HepG2 (cell line): ENCODE results near the gene DNM3. TPM values are rescaled to one million over a fixed set of nuclear protein-coding genes. Genes with fewer than 3 reads are reported as not detected.

Experiments
- ATAC-seq: fragments of 200-7000 bp; cut with Tn5 transposase; 3 replicates; pipeline ENCODE4 v1.9.1; 2020; ENCODE audit warnings: mild to moderate bottlenecking, moderate library complexity
- BruUV-seq: library from RNA; stranded (reverse); fragments of 400-500 nt; replicated peaks from 2 replicates; lab custom pipeline; 2021; lab: Mats Ljungman, UMichigan
- CTCF ChIA-PET: fragments of 300-600 bp; formaldehyde crosslinking; extraction: SDS; loops from one replicate; lab custom pipeline; 2021; ENCODE audit warnings: low total read pairs, inconsistent platforms, low intra/inter-chr PET ratio; lab: Yijun Ruan, JAX
- POLR2A ChIA-PET: fragments of 350-600 bp; sonication (Branson Sonifier 250); formaldehyde crosslinking; loops from one replicate; lab custom pipeline; 2020; ENCODE audit warnings: antibody characterized with exemption, inconsistent platforms; lab: Yijun Ruan, JAX
- DNase-seq: peaks from one replicate; pipeline ENCODE4 v3.0.0-alpha.2; 2015; ENCODE audit warnings: low spot score
- FAIRE-seq: peaks from 3 replicates; lab custom pipeline; 2011; peaks lifted over from hg19 to GRCh38; lab: Jason Lieb, UNC
- H2AFZ ChIP-seq: one replicate; pipeline ENCODE4 v1.6.1; 2011; ENCODE audit warnings: low read length, inconsistent platforms
- H3K27ac ChIP-seq: fragments of 300-600 bp; 3 replicates; pipeline ENCODE4 v1.8.0; 2011; ENCODE audit warnings: mixed run types, mild to moderate bottlenecking, mixed read lengths, low read length, inconsistent platforms; ENCODE audit not compliant: insufficient read depth; ENCODE audit errors: extremely low read length
- H3K27me3 ChIP-seq, 2 experiments: fragments of 200-600 bp in 1 of 2; 2 replicates in 1 of 2; 3 replicates in 1 of 2; pipeline versions ENCODE4 v1.6.0 to v1.8.0; 2011; ENCODE audit warnings: low read length in 2 of 2, mild to moderate bottlenecking in 2 of 2, moderate library complexity in 2 of 2, inconsistent platforms in 1 of 2; ENCODE audit not compliant: insufficient read depth in 2 of 2, control insufficient read depth in 1 of 2
- H3K36me3 ChIP-seq, 2 experiments: fragments of 200-600 bp in 1 of 2; replicated peaks in 1 of 2; 2 replicates in 1 of 2; 3 replicates in 1 of 2; pipeline versions ENCODE4 v1.5.1 to v1.8.0; 2011; ENCODE audit warnings: low read length in 2 of 2, inconsistent platforms in 1 of 2; ENCODE audit not compliant: insufficient read depth in 2 of 2, control insufficient read depth in 1 of 2
- H3K4me1 ChIP-seq: 2 replicates; pipeline ENCODE4 v1.5.1; 2012; ENCODE audit warnings: low read length, inconsistent platforms; ENCODE audit not compliant: insufficient read depth
- H3K4me2 ChIP-seq: 2 replicates; pipeline ENCODE4 v1.6.0; 2011; ENCODE audit warnings: low read depth, low read length, inconsistent platforms
- H3K4me3 ChIP-seq, 3 experiments: fragments of 200-600 bp in 1 of 3; sonication (generic), shearing (Covaris generic) in 1 of 3; replicated peaks in 1 of 3; 2 replicates each; pipeline ENCODE4 v1.5.1; 2011 to 2016; ENCODE audit warnings: low read length in 3 of 3, inconsistent platforms in 2 of 3, low read depth in 2 of 3, mild to moderate bottlenecking in 2 of 3, control low read depth in 1 of 3, mixed read lengths in 1 of 3; ENCODE audit not compliant: insufficient read depth in 1 of 3
- H3K79me2 ChIP-seq: one replicate; pipeline ENCODE4 v1.6.1; 2011; ENCODE audit warnings: low read length, inconsistent platforms; ENCODE audit not compliant: insufficient read depth
- H3K9ac ChIP-seq: 2 replicates; pipeline ENCODE4 v1.6.0; 2011; ENCODE audit warnings: mild to moderate bottlenecking, low read depth, low read length, inconsistent platforms; ENCODE audit not compliant: insufficient read depth
- H3K9me3 ChIP-seq: 2 replicates; pipeline ENCODE4 v1.5.1; 2012; ENCODE audit warnings: mild to moderate bottlenecking, low read length
- H4K20me1 ChIP-seq: 2 replicates; pipeline ENCODE4 v1.6.0; 2011; ENCODE audit warnings: inconsistent platforms, mild to moderate bottlenecking, low read length, moderate library complexity; ENCODE audit not compliant: insufficient read depth
- CTCF ChIP-seq: sonication (generic); formaldehyde crosslinking; IDR thresholded peaks from 2 replicates; pipeline ENCODE4 v1.5.0; 2020; ENCODE audit warnings: mild to moderate bottlenecking, missing genetic modification reagents, moderate library complexity
- MXI1 ChIP-seq: IDR thresholded peaks from 3 replicates; pipeline ENCODE4 v1.6.1; 2012; ENCODE audit warnings: low read depth, low read length, inconsistent platforms, borderline replicate concordance
- REL ChIP-seq: sonication (generic); formaldehyde crosslinking; conservative IDR thresholded peaks from 2 replicates; pipeline ENCODE4 v1.8.0; 2022; ENCODE audit warnings: mild to moderate bottlenecking, missing genetic modification reagents, moderate library complexity
- SP5 ChIP-seq: IDR thresholded peaks from 2 replicates; pipeline ENCODE4 v1.6.1; 2016; ENCODE audit warnings: low read depth, borderline replicate concordance
- TEAD2 ChIP-seq: sonication (generic); formaldehyde crosslinking; IDR thresholded peaks from 2 replicates; pipeline ENCODE4 v1.9.0; 2021; ENCODE audit warnings: missing genetic modification reagents
- TMF1 ChIP-seq: sonication (generic); formaldehyde crosslinking; IDR thresholded peaks from 2 replicates; pipeline ENCODE4 v1.8.1; 2022; ENCODE audit warnings: low read depth, missing genetic modification reagents
- ZNF350 ChIP-seq: sonication (generic); formaldehyde crosslinking; IDR thresholded peaks from 2 replicates; pipeline ENCODE4 v1.4.0; 2020; ENCODE audit warnings: mild to moderate bottlenecking, low read depth, missing genetic modification reagents, borderline replicate concordance
- ZNF468 ChIP-seq: sonication (generic); formaldehyde crosslinking; IDR thresholded peaks from 2 replicates; pipeline ENCODE4 v1.8.0; 2022; ENCODE audit warnings: mild to moderate bottlenecking, moderate library complexity, missing genetic modification reagents
- ZNF550 ChIP-seq: sonication (generic); formaldehyde crosslinking; IDR thresholded peaks from 2 replicates; pipeline ENCODE4 v1.4.0; 2020; ENCODE audit warnings: mild to moderate bottlenecking, missing genetic modification reagents, borderline replicate concordance
- ZNF703 ChIP-seq: sonication (generic); formaldehyde crosslinking; IDR thresholded peaks from 2 replicates; pipeline ENCODE4 v1.5.1; 2020; ENCODE audit warnings: missing genetic modification reagents, mild to moderate bottlenecking, moderate library complexity, borderline replicate concordance
- ZNF777 ChIP-seq: sonication (generic); formaldehyde crosslinking; IDR thresholded peaks from 2 replicates; pipeline ENCODE4 v1.4.0; 2020; ENCODE audit warnings: missing genetic modification reagents
- WGBS: methylation state at CpG from one replicate; pipeline ENCODE4 v1.1.6; 2017; ENCODE audit warnings: low lambda C conversion rate; 5-methylcytosine and 5-hydroxymethylcytosine counted together
- in situ Hi-C: cut with HindIII; loops from 2 replicates; pipeline ENCODE4 v1.10.0; 2017; ENCODE audit warnings: low pct_unique_long_range_greater_than_20kb; ENCODE audit not compliant: extremely low pct_ligation_motif_present
- intact Hi-C: fragments of 100-400 bp; cut with micrococcal nuclease; formaldehyde crosslinking; loops from one replicate; pipeline ENCODE4 v1.10.0; 2022; ENCODE audit not compliant: unreplicated experiment
- polyA plus RNA-seq, 8 experiments: library from polyadenylated mRNA; depleted of rRNA in 3 of 8; stranded (reverse) in 7 of 8; unstranded in 1 of 8; fragments of >200 nt; fragmentation: Illumina TruSeq in 4 of 8; extraction: Trizol in 4 of 8; gene quantifications; 2 replicates each; pipeline versions ENCODE4 v1.2.1 to v1.2.3, GENCODE V29; 2011 to 2016; ENCODE audit warnings: low read depth in 4 of 8, missing spikeins in 1 of 8, mixed read lengths in 1 of 8; ENCODE audit not compliant: insufficient read depth in 1 of 8
- total RNA-seq, 5 experiments: library from RNA; depleted of rRNA; stranded (reverse); fragments of >200 nt; fragmentation: Illumina TruSeq; extraction: Trizol; gene quantifications; 2 replicates each; pipeline ENCODE4 v1.2.3, GENCODE V29; 2016; ENCODE audit warnings: low read depth in 1 of 5
- TF ChIP-seq, protein P1 (sequence below): sonication (generic); formaldehyde crosslinking; IDR thresholded peaks from 2 replicates; pipeline ENCODE4 v1.4.0; 2020; ENCODE audit warnings: missing genetic modification reagents

The DNM3 gene
- total and polyA plus RNA-seq, 2 of the 13 experiments (the other 11 are each of a cell fraction or from before 2014, with no cell fraction given): 0.05 TPM; not detected in 1

DNA sequence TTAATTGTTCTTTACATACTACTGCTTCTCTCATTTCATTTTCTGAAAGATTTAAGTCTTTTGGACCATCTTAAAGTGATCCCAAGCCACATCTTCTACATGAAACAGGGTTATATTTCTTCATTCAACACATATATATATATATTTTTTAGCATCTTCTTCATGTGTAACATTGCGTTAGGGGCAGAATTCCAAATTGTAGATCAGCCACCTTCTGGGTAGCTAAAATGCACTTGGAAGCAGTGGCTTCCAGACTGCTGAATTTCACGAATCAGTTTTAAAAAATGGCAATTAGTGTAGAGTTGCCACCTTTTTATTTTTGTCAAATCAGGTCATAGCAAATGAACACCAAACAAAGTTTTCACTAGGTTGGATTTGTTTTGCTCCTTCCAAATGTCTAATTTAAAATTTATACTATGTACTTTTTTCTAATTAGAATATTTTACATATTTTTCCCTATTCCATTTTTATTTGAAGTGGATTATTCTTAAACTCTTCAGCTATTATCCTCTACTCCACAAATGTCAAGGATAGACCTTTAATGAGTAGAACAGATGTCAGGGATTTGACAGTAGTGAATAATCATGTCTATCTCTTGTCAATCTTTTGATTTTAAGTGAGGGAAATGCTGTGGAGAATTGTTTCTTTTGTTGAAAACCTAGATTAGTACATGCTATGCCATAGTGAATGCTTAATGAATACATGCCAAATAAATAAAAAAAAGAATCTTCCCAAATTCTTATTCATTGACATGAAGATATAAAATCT lies 55.8 kb downstream of the DNM3 start:
- no peaks in the 10 kb centered on the region for H3K4me1 ChIP-seq
- ChIA-PET CTCF (no interaction called here), POLR2A (no interaction called here)
- no peaks in the 10 kb centered on the region for H3K79me2 ChIP-seq
- BruUV-seq: no TSS peak
- H3K9ac ChIP-seq: no peak overlapping the region
- FAIRE-seq (no peak), ATAC-seq (no peak), DNase-seq (no peak)
- in situ Hi-C loops (no loop called here), intact Hi-C loops (no loop called here)
- WGBS: 4% methylated on average over 2 of the region's 2 CpGs
- no peak overlapping the region for H2AFZ ChIP-seq
- 0 out of 5 replicates have a peak, but pooled peaks cover 0 to 5% of the 10 kb centered on the region in 2 experiments for H3K27me3 ChIP-seq
- no peak overlapping the region for H3K4me2 ChIP-seq
- no peaks in the 10 kb centered on the region for H3K9me3 ChIP-seq
- TF ChIP-seq ZNF350 (CRISPR knock-in tag) (no peak), ZNF777 (no peak), CTCF (CRISPR knock-in tag) (no peak), ZNF468 (no peak), ZNF703 (CRISPR knock-in tag) (no peak), TEAD2 (CRISPR knock-in tag) (no peak), TMF1 (CRISPR knock-in tag) (no peak), MXI1 (no peak), SP5 (CRISPR knock-in tag) (no peak), ZNF550 (no peak), REL (CRISPR knock-in tag) (no peak)
- TF ChIP-seq, protein P1, sequence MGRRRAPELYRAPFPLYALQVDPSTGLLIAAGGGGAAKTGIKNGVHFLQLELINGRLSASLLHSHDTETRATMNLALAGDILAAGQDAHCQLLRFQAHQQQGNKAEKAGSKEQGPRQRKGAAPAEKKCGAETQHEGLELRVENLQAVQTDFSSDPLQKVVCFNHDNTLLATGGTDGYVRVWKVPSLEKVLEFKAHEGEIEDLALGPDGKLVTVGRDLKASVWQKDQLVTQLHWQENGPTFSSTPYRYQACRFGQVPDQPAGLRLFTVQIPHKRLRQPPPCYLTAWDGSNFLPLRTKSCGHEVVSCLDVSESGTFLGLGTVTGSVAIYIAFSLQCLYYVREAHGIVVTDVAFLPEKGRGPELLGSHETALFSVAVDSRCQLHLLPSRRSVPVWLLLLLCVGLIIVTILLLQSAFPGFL (CRISPR knock-in tag): no peak
- H4K20me1 ChIP-seq: no peaks in the 10 kb centered on the region
- H3K36me3 ChIP-seq: no peaks in the 10 kb centered on the region
- no peak overlapping the region for H3K27ac ChIP-seq
- no peak overlapping the region for H3K4me3 ChIP-seq
